Gastroesophageal sphincter (tissue), 3 donors: Measurements from ENCODE around the gene PLG.

Experiments used
- POLR2A ChIP-seq, 2 donors: fragments of 450-650 bp; IDR thresholded peaks; one replicate each; pipeline ENCODE4 v1.6.1; 2017; ENCODE audit warnings: antibody characterized with exemption in 2 of 2, mild to moderate bottlenecking in 2 of 2, moderate library complexity in 1 of 2
- TF ChIP-seq, protein P1 (sequence below), 4 experiments: fragments of 200-600 bp in 2 of 4; fragments of 450-650 bp in 2 of 4; sonication (generic) in 1 of 4; IDR thresholded peaks; one replicate each; pipeline ENCODE4 v1.5.1; 2017 to 2019; ENCODE audit warnings: antibody characterized with exemption in 4 of 4, mild to moderate bottlenecking in 2 of 4, moderate library complexity in 2 of 4

GRCh38 chr6:160662842-160663241 is 39.2 kb upstream of the PLG start:
- TF ChIP-seq, protein P1, sequence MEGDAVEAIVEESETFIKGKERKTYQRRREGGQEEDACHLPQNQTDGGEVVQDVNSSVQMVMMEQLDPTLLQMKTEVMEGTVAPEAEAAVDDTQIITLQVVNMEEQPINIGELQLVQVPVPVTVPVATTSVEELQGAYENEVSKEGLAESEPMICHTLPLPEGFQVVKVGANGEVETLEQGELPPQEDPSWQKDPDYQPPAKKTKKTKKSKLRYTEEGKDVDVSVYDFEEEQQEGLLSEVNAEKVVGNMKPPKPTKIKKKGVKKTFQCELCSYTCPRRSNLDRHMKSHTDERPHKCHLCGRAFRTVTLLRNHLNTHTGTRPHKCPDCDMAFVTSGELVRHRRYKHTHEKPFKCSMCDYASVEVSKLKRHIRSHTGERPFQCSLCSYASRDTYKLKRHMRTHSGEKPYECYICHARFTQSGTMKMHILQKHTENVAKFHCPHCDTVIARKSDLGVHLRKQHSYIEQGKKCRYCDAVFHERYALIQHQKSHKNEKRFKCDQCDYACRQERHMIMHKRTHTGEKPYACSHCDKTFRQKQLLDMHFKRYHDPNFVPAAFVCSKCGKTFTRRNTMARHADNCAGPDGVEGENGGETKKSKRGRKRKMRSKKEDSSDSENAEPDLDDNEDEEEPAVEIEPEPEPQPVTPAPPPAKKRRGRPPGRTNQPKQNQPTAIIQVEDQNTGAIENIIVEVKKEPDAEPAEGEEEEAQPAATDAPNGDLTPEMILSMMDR (IDR thresholded peaks at IDR 0.05), result no peak
- TF ChIP-seq POLR2A (IDR thresholded peaks at IDR 0.05), result no peak
